Right ventricle myocardium superior (tissue), 1 donor: ENCODE data around the gene GNG12. TPM values are rescaled to one million over a fixed set of nuclear protein-coding genes. Genes with fewer than 3 reads are reported as not detected.
A peak's percentile ranks its signal among the peaks of the same experiment; 100 is the strongest.

Experiments used
- ATAC-seq: fragments of 200-7000 bp; cut with Tn5 transposase; one replicate; pipeline ENCODE4 v1.9.1; 2020; ENCODE audit warnings: mild to moderate bottlenecking; ENCODE audit not compliant: poor library complexity
- DNase-seq: peaks from one replicate; pipeline ENCODE4 v3.0.0-alpha.2; 2020
- intact Hi-C: fragments of 100-400 bp; cut with DNase I; formaldehyde crosslinking; loops from one replicate; pipeline ENCODE4 v1.11.2; 2022
- total RNA-seq: library from RNA; stranded (reverse); fragmentation: NEBNext Ultra II Directional; extraction: Animal tissue kit (Norgen Biotek cat#: 25700); gene quantifications from one replicate; pipeline ENCODE4 v1.2.1, GENCODE V29; 2021
- donor health status: DM: no; HTN: yes; CAD: no; lungs with severe emphysema.

The GNG12 gene
- total RNA-seq, 1 donor from 2014 or later, result 31.9 TPM

GRCh38 chr1:67846538-67846937, 13.3 kb upstream of the GNG12 start:
- DNase-seq, result no peak
- intact Hi-C loops, result no loop called here

GRCh38 chr1:67844988-67845387, 11.7 kb upstream of the GNG12 start:
- ATAC-seq, result no peak
- intact Hi-C loops, result no loop called here
- no peak for DNase-seq

More at GRCh38 chr1:67846538-67846937, 13.3 kb upstream of the GNG12 start:
- no peak for ATAC-seq

DNA sequence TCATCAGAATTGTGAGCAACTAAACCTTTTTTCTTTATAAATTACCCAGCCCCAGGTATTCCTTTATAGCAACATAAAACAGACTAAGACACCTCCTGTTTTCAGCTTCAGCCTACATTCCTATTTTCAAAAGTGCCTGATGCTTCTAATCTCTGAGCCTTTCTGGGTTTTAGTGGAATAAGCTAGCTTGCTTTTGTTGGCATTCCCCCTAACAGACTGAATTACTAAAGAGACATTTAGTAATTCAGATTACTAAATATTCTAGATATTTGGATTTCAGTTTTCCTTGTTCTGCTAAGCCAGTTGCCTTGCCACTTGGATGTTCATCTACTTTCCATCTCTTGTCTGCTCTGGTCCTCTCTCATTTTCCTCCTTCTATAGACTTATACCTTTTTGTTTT, 10.5 kb upstream of the GNG12 start:
- intact Hi-C loops, result no loop called here
- DNase-seq (no peak), ATAC-seq (no peak)

- DNase-seq (no peak), ATAC-seq (no peak)
- intact Hi-C loops, result no loop called here
Measured at GRCh38 chr1:67843331-67843730, 10.1 kb upstream of the GNG12 start.

GRCh38 chr1:67840449-67840848, 7.2 kb upstream of the GNG12 start:
- intact Hi-C loops, result no loop called here
- ATAC-seq (peak; percentile 48), DNase-seq (no peak)

DNA sequence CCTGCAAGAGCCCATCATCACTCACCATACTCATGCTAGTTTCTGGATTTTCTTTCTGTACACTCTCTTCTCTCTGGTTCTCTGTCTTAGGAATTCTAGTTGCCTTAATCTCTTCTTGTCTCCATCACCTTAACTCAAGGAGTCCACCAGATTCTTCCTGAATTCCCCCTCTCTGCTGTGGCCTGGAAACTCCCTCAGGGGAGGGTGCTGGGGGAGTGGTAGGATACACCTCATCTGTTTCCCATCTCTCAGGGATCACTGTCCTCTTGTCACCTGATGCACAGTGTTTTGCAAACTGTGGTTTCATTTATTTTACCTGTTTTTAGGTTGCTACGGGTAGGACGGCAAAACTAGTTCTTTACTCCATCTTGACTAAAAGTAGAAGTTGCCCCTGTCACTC, 6.6 kb upstream of the GNG12 start:
- no peak for ATAC-seq

GRCh38 chr1:67838180-67838910, 5.1 kb upstream of the GNG12 start:
- DNase-seq, result no peak
- intact Hi-C loops, result loop anchor here (10.0 kb wide), 1 partner anchor 304 kb away; no protein-coding TSS in a partner anchor
- peak; percentile 21 for ATAC-seq

More for the DNA sequence above, 6.6 kb upstream of the GNG12 start:
- DNase-seq, result no peak
- intact Hi-C loops, result loop anchor here (10.0 kb wide), 1 partner anchor 305 kb away; no protein-coding TSS in a partner anchor

DNA sequence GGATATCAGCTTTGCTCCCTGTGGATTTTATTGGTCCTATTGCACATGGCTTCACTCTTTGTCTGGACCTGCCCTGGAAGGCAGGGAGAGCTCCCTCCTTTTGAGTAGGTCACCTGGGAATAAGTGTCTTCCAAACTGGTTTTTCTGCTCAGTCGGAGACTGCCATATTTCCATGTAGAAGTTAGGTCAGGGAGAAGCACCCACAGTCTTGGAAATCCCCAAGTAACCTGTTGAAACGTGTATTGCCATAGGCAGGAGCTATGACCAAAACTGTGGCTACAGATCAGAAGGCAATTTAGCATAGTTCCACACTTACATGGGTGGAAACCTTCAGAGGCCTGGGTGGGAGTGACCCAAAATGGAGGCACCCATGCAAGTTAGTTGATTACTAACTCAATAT, 3.5 kb upstream of the GNG12 start:
- no peak for DNase-seq
- intact Hi-C loops, result loop anchor here (10.0 kb wide), 1 partner anchor 302 kb away; no protein-coding TSS in a partner anchor
- ATAC-seq, result no peak

DNA sequence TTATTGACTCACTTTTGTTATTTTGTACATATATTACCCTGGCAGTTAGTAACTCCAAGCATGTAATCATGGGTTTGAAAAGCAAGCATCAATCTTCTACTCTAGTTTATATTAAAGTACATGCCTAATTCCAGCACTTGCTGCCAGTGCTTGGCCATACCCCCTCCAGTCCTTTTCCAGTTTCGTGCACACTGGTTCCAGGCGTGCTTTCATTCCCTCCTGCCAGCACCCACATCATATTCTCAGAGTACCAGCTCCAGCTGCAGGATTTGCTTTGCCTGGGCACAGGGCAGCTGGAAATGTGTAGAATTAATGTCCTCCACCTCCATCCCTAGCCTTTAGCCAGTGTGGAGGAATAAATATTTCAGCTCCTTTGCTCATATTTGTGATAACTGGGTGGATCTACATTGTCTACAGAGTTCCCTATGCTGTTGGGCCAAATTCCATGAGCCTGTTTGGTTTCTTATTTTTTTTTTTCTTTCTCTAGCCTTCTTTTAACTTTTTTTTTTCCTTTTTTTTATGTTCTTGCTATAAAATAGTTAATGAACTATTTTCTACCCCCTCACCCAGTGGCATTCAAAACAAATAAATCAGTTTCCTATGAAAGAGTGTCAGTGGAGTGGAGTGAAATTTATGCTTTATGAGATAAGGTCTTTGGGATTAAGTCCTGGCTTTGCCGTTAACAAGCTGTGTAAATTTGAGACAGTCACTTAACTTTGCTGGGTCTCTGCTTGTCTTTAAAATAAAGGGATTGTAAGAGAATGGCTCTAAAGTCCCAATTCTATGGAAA, 2.6 kb upstream of the GNG12 start:
- no peak for ATAC-seq
- intact Hi-C loops, result loop anchor here (10.0 kb wide), 1 partner anchor 301 kb away; no protein-coding TSS in a partner anchor
- no peak for DNase-seq

DNA sequence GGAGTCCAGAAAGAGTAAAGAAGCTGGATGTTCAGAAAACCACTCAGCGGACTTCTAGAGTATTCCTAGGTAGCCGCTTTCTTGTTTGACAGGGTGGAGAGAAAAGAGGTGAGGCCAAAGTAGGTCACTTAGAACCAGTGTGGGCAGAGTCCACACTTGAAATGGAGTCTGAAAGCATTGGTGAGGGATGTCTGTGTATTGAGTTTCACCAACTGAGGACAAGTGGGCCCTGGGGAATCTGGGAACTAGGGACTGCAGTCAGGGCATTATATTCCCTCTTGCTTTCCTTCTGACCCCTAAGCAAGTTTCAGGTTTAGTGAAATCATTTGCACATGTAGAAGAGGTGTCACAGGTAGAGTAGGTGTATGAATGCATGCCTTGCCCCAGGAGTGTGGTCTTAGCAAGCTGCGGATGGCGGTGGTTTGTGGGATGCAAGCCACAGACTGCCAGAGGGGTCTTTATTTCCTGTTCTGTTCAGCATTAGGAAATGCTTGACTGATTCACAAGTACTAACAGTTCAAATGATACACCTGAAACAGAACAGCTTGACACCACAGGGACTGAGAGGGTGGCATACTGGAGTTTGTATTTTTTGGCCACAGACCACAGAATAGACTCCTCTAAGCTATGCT, 1.1 kb upstream of the GNG12 start:
- no peak for ATAC-seq
- intact Hi-C loops, result loop anchor here (5.0 to 10.0 kb wide), 2 partner anchors 67 to 300 kb away; no protein-coding TSS in a partner anchor
- DNase-seq, result no peak

GRCh38 chr1:67833602-67833940, 304 bp upstream of the GNG12 start:
- intact Hi-C loops, result loop anchor here (5.0 to 10.0 kb wide), 2 partner anchors 66 to 299 kb away; no protein-coding TSS in a partner anchor
- ATAC-seq (peak; percentile 26), DNase-seq (no peak)

DNA sequence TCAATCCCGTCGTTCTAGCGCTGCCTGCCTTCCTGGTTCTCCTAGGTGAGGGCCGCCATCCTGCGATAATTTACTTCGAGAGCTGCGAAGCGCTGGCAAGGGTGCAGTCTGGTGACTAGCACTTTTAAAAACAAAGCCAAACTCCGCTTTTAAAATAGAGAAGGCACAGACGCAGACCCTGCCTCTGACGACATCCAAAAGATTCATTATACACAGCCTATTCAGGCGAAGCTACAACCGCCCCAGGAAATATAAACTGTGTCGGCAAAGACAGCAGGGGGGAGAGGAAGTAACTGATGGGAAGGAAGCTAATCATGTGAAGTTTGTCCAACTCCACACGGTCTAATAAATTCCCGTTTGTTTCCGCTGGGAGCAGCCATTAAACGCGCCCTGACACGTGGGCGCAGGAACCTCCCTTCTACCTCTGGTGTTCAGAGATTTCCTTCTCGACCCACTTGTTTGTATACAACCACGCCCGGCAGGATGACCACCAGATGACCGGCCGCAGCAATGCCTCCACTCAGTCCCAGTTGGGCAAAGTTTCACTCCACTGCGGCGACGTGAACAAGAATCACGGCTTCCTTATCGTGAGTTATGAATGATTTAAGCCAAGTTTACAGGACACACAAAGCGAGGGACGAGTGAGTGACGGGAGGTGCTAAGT, 1.3 kb downstream of the GNG12 start:
- intact Hi-C loops, result loop anchor here (5.0 to 10.0 kb wide), 2 partner anchors 65 to 297 kb away; no protein-coding TSS in a partner anchor
- DNase-seq, result peak; percentile 69
- ATAC-seq, result peak; percentile 38

DNA sequence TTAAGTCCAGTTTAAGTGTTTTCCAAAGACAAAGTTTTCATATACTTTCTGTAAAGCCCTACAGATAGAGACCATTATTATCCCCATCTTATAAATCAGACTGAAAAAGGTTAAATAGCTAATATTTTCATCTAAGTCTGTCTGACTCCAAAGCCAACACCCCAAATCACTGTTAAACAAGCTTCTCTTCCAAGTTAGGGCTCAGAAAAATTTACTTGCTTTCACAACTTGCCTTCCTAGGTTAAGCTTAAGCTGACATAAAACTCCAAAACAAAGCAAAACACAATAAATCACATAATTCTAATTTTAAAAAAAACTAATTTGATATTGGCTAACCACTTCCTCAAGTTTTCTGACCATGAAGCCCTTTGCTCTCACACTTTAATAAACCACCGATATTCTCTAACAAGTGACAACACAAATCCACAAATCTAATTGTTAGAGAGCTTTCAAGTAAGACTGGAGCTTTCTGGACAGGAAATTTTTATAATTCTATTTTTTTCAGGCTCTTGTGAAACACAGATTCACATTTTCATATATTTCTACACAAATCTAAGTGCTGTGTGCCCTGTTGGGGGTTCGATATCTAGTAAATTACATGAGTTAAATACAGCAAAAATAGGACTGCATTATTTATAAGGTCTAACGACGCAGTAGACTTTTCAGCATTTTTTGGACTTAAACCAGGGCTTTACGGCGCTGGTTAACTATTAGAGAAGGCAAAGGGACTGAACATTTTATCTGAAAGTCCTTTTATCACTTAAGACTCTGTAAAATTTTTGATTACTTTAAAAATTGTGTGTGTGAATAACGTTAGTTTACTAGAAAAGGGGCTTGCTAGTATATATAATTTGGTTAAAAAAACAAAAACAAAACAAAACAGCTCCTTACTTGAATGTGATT, 2.1 kb downstream of the GNG12 start:
- no peak for ATAC-seq
- intact Hi-C loops, result loop anchor here (5.0 to 10.0 kb wide), 2 partner anchors 64 to 296 kb away; no protein-coding TSS in a partner anchor
- DNase-seq, result no peak

GRCh38 chr1:67830226-67830625, 3.0 kb downstream of the GNG12 start:
- ATAC-seq (no peak), DNase-seq (no peak)
- intact Hi-C loops, result loop anchor here (5.0 to 10.0 kb wide), 2 partner anchors 63 to 295 kb away; no protein-coding TSS in a partner anchor

- intact Hi-C loops, result no loop called here
- no peak for ATAC-seq
- DNase-seq, result no peak
Measured at GRCh38 chr1:67827688-67828087, 5.6 kb downstream of the GNG12 start.

GRCh38 chr1:67825591-67825990, 7.7 kb downstream of the GNG12 start:
- ATAC-seq (no peak), DNase-seq (no peak)
- intact Hi-C loops, result no loop called here

DNA sequence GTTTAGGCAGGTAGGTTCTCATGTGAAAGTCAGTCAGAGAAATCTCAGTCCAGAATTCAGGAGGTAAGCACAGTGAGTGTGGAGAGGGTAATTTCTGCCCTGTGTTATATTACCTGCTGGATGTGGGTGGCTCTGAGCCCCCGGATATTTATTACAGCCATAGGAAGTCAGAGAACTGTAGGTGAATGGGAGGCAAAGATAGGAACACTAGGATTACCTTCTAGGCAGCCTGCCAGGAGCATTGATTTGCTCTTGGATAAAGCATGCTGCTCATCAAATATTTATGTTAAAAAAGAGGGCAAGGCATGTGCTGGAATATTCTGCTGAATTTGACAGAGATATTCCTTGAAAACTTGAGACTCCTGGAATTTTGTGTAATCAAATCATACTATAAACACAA, 8.5 kb downstream of the GNG12 start:
- intact Hi-C loops, result no loop called here
- DNase-seq, result no peak
- no peak for ATAC-seq

- intact Hi-C loops, result no loop called here
- no peak for ATAC-seq
- no peak for DNase-seq
Measured at GRCh38 chr1:67823615-67824014, 9.7 kb downstream of the GNG12 start.
